AG09309 (cell line): ENCODE data around the gene PPP6R3.

Source experiments
- DNase-seq: peaks from one replicate; pipeline ENCODE4 v3.0.0-alpha.2; 2010; ENCODE audit warnings: low read depth
- H3K4me3 ChIP-seq: 2 replicates; pipeline ENCODE4 v1.5.1; 2011; ENCODE audit warnings: mild to moderate bottlenecking, low read depth, low read length, moderate library complexity; ENCODE audit not compliant: control insufficient read depth
- CTCF ChIP-seq: IDR thresholded peaks from 2 replicates; pipeline ENCODE4 v1.5.1; 2011; ENCODE audit warnings: mild to moderate bottlenecking, low read depth, low read length, inconsistent platforms; ENCODE audit not compliant: insufficient read depth, control insufficient read depth; ENCODE audit errors: missing control alignments

PPP6R3 gene

GRCh38 chr11:68523033-68523432 is 62.5 kb downstream of the PPP6R3 start:
- TF ChIP-seq CTCF: no peak
- no peak for DNase-seq
- no peak overlapping the region for H3K4me3 ChIP-seq

DNA sequence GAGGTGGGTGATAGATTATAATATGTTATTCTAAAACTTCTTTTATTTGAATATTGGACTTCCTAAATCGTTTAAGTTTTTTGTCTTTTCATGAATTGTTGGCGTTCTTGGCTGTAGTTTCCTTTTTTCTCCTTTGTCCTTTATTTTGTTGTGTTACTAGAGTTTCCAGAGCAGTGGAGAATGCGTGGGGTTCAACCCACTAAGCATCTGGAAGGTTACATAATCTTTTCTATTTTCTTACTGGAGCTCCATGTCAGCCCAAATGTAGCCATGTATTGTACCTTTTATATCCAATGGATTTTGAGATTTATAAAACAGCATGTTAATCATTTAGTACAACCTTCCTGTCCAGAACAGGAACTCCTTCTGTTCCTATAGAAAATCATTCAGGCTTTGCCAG is 63.2 kb downstream of the PPP6R3 start:
- no peak for TF ChIP-seq CTCF
- DNase-seq: no peak
- H3K4me3 ChIP-seq: no peak overlapping the region

- no peak for TF ChIP-seq CTCF
- no peak for DNase-seq
Observed at GRCh38 chr11:68524213-68524612, 63.7 kb downstream of the PPP6R3 start.

GRCh38 chr11:68524681-68525080 is 64.1 kb downstream of the PPP6R3 start:
- DNase-seq: no peak
- TF ChIP-seq CTCF: no peak
- no peak overlapping the region for H3K4me3 ChIP-seq

More at GRCh38 chr11:68524213-68524612, 63.7 kb downstream of the PPP6R3 start:
- no peak overlapping the region for H3K4me3 ChIP-seq

DNA sequence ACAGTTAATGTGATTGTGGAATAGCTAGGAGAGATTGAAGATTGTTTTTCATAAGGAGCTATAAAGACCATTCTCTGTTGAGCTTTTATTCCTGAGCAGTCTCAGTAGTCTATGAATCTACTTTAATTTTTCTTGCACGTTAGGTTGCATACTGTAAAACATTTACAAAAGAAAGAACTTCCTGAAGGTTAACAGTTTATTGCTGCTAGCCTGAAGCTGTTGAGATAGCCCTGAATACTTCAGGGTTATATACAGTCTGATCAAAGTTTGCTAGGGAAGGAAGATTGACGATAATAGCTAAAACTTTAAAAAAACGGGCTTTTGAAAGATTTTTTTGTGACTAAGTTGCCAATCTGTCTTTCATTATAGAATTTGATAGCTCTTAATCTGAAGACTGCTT is 64.8 kb downstream of the PPP6R3 start:
- DNase-seq: no peak
- no peak for TF ChIP-seq CTCF
- H3K4me3 ChIP-seq: no peak overlapping the region

- DNase-seq: no peak
- H3K4me3 ChIP-seq: no peak overlapping the region
- TF ChIP-seq CTCF: no peak
Observed at GRCh38 chr11:68525930-68526329, 65.4 kb downstream of the PPP6R3 start.

DNA sequence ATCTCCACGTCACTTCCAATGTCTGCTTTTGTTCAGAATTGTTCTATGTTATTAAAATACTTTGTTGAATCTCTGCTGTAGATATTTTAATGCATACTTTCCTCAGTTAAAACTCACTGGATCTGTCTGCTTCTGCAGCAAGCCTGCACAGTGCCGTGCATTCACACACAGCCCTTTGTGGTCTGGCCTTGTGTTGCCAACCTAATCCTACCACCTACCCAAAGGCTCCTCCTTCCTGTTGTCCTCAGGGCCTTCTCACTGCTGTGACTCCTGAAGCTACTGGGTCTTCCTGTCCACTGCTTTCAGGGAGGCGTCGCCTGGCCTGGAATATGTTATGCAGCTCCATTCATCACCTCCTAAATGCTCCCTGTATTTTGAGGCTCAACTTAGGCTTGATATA is 67.0 kb downstream of the PPP6R3 start:
- no peak for TF ChIP-seq CTCF
- H3K4me3 ChIP-seq: no peak overlapping the region
- no peak for DNase-seq
